K562 (cell line): ENCODE results near the gene COMMD8. TPM values are rescaled to one million over a fixed set of nuclear protein-coding genes. Genes with fewer than 3 reads are reported as not detected.

Source experiments
- ATAC-seq: fragments of 200-7000 bp; cut with Tn5 transposase; 3 replicates; pipeline ENCODE4 v1.9.1; 2020; ENCODE audit warnings: moderate library complexity
- BruUV-seq: library from RNA; stranded (reverse); fragments of 400-500 nt; replicated peaks from 2 replicates; lab custom pipeline; 2021; lab: Mats Ljungman, UMichigan
- CTCF ChIA-PET: fragments of 300-600 bp; formaldehyde crosslinking; extraction: SDS; loops from one replicate; lab custom pipeline; 2021; ENCODE audit warnings: low intra/inter-chr PET ratio; lab: Yijun Ruan, JAX
- POLR2A ChIA-PET: fragments of 300-600, 350-650 bp; sonication (Branson Sonifier 250); formaldehyde crosslinking; extraction: SDS; loops from one replicate; lab custom pipeline; 2021; ENCODE audit warnings: antibody characterized with exemption, inconsistent platforms; lab: Yijun Ruan, JAX
- DNase-seq, 4 experiments: peaks; one replicate each; pipeline versions ENCODE4 v3.0.0 to v3.0.0-alpha.2; 2011 to 2018; ENCODE audit warnings: low spot score in 3 of 4, mixed read lengths in 3 of 4; ENCODE audit errors: extremely low read depth in 1 of 4
- FAIRE-seq: peaks from 2 replicates; lab custom pipeline; 2011; peaks lifted over from hg19 to GRCh38; lab: Jason Lieb, UNC
- H2AFZ ChIP-seq: 2 replicates; pipeline ENCODE4 v1.6.0; 2011; ENCODE audit warnings: low read depth, low read length, control low read depth, inconsistent platforms
- H3K27ac ChIP-seq: fragments of 200-600 bp; 3 replicates; pipeline ENCODE4 v1.8.0; 2011; ENCODE audit warnings: low read depth, mild to moderate bottlenecking, control low read depth, inconsistent platforms, low read length, moderate library complexity, mixed read lengths; ENCODE audit errors: extremely low read depth
- H3K27me3 ChIP-seq, 2 experiments: fragments of 300-600 bp in 1 of 2; 2 replicates in 1 of 2; 3 replicates in 1 of 2; pipeline versions ENCODE4 v1.6.0 to v1.8.0; 2011; ENCODE audit warnings: inconsistent platforms in 2 of 2, low read length in 2 of 2, mild to moderate bottlenecking in 1 of 2, mixed read lengths in 1 of 2, moderate library complexity in 1 of 2; ENCODE audit not compliant: control insufficient read depth in 2 of 2, insufficient read depth in 2 of 2
- H3K36me3 ChIP-seq: fragments of 300-600 bp; 3 replicates; pipeline ENCODE4 v1.8.0; 2011; ENCODE audit warnings: mild to moderate bottlenecking, low read length, inconsistent platforms; ENCODE audit not compliant: control insufficient read depth, insufficient read depth
- H3K4me1 ChIP-seq, 2 experiments: fragments of 200-600 bp in 1 of 2; replicated peaks in 1 of 2; 2 replicates in 1 of 2; 3 replicates in 1 of 2; pipeline versions ENCODE4 v1.5.1 to v1.8.0; 2011; ENCODE audit warnings: inconsistent platforms in 2 of 2, low read length in 2 of 2, mild to moderate bottlenecking in 1 of 2, mixed read lengths in 1 of 2, moderate library complexity in 1 of 2; ENCODE audit not compliant: control insufficient read depth in 2 of 2, insufficient read depth in 2 of 2
- H3K4me2 ChIP-seq: 2 replicates; pipeline ENCODE4 v1.6.1; 2011; ENCODE audit warnings: low read length, control low read depth, inconsistent platforms, mixed read lengths; ENCODE audit not compliant: insufficient read depth
- H3K4me3 ChIP-seq: fragments of 200-600 bp; sonication (generic), shearing (Covaris generic); 2 replicates; pipeline ENCODE4 v1.5.1; 2016; ENCODE audit warnings: control low read depth, inconsistent platforms
- H3K79me2 ChIP-seq: fragments of 200-600 bp; 3 replicates; pipeline ENCODE4 v1.8.0; 2011; ENCODE audit warnings: low read length, inconsistent platforms; ENCODE audit not compliant: control insufficient read depth, insufficient read depth
- H3K9ac ChIP-seq, 2 experiments: 2 replicates each; pipeline versions ENCODE4 v1.6.0 to v1.6.1; 2011; ENCODE audit warnings: low read depth in 2 of 2, low read length in 2 of 2, control low read depth in 1 of 2, inconsistent platforms in 1 of 2, mild to moderate bottlenecking in 1 of 2, mixed read lengths in 1 of 2; ENCODE audit not compliant: insufficient read depth in 1 of 2
- H3K9me1 ChIP-seq: one replicate; pipeline ENCODE4 v1.6.0; 2011; ENCODE audit warnings: inconsistent platforms, mild to moderate bottlenecking, low read length, moderate library complexity; ENCODE audit not compliant: control insufficient read depth, insufficient read depth
- H3K9me3 ChIP-seq: replicated peaks from 2 replicates; pipeline ENCODE4 v1.5.1; 2011; ENCODE audit warnings: low read depth, low read length, inconsistent platforms; ENCODE audit not compliant: control insufficient read depth, insufficient read depth
- H4K20me1 ChIP-seq: replicated peaks from 2 replicates; pipeline ENCODE4 v1.6.1; 2011; ENCODE audit warnings: low read length, inconsistent platforms, mixed read lengths; ENCODE audit not compliant: control insufficient read depth, insufficient read depth
- ARID2 ChIP-seq: fragments of 450-650 bp; IDR thresholded peaks from 2 replicates; pipeline ENCODE4 v1.6.1; 2017; ENCODE audit warnings: antibody characterized with exemption, mild to moderate bottlenecking
- CBX1 ChIP-seq: sonication (generic); IDR thresholded peaks from 2 replicates; pipeline ENCODE4 v1.6.1; 2016; ENCODE audit warnings: antibody characterized with exemption, low read depth, mild to moderate bottlenecking
- CEBPZ ChIP-seq: fragments of 150-350 bp; IDR thresholded peaks from 2 replicates; pipeline ENCODE4 v1.6.1; 2014; ENCODE audit warnings: low read depth, mild to moderate bottlenecking, low read length, borderline replicate concordance
- HNRNPH1 ChIP-seq: fragments of 200-400 bp; formaldehyde crosslinking; optimal IDR thresholded peaks from 2 replicates; pipeline ENCODE3; 2017; ENCODE audit warnings: low read depth, mild to moderate bottlenecking, low read length, moderate library complexity
- LEF1 ChIP-seq: fragments of 450-650 bp; IDR thresholded peaks from 2 replicates; pipeline ENCODE4 v1.6.1; 2016; ENCODE audit warnings: mild to moderate bottlenecking
- PRPF4 ChIP-seq: fragments of 200-400 bp; formaldehyde crosslinking; IDR thresholded peaks from one replicate; pipeline ENCODE4 v1.6.1; 2017; ENCODE audit warnings: low read length, low read depth, mild to moderate bottlenecking; ENCODE audit not compliant: insufficient read depth, poor library complexity, severe bottlenecking
- RFX7 ChIP-seq: fragments of 250-450 bp; sonication (Bioruptor Pico); IDR thresholded peaks from 2 replicates; pipeline ENCODE4 v1.5.1; 2021; ENCODE audit warnings: mild to moderate bottlenecking
- in situ Hi-C: fragments of 300-500 bp; cut with MboI; formaldehyde crosslinking; loops from 4 replicates; pipeline ENCODE4 v1.15.0; 2018; ENCODE audit warnings: inconsistent platforms, mixed read lengths
- intact Hi-C: fragments of 100-400 bp; cut with micrococcal nuclease; formaldehyde crosslinking; loops from 2 replicates; pipeline ENCODE4 v1.14.2; 2022
- polyA plus RNA-seq, 8 experiments: library from polyadenylated mRNA; depleted of rRNA in 4 of 8; stranded (reverse) in 5 of 8; unstranded in 3 of 8; fragments of >200 nt; fragmentation: Nextera tagmentation in 2 of 8; fragmentation: Illumina TruSeq in 1 of 8; extraction: Ambion mirVana in 2 of 8; extraction: Trizol in 1 of 8; gene quantifications; 2 replicates each; pipeline versions ENCODE4 v1.2.1 to v1.2.3, GENCODE V29; 2011 to 2014; ENCODE audit warnings: inconsistent platforms in 1 of 8, missing spikeins in 1 of 8
- total RNA-seq, 7 experiments: library from RNA; depleted of rRNA in 6 of 7; stranded (reverse); fragments of >200 nt in 6 of 7; fragmentation: Illumina TruSeq in 2 of 7; extraction: Trizol in 2 of 7; gene quantifications; 2 replicates each; pipeline versions ENCODE4 v1.2.1 to v1.2.3, GENCODE V29; 2011 to 2021; ENCODE audit warnings: low replicate concordance in 1 of 7
- TF ChIP-seq, protein P1 (sequence below): fragments of 450-650 bp; formaldehyde crosslinking; IDR thresholded peaks from 2 replicates; pipeline ENCODE4 v1.4.0; 2020; ENCODE audit warnings: mild to moderate bottlenecking, moderate library complexity

The COMMD8 gene
- total and polyA plus RNA-seq, 9 of the 15 experiments (the other 6 are each of a cell fraction or from before 2014, with no cell fraction given), result 7.6 to 41.0 (median 13.1) TPM

DNA sequence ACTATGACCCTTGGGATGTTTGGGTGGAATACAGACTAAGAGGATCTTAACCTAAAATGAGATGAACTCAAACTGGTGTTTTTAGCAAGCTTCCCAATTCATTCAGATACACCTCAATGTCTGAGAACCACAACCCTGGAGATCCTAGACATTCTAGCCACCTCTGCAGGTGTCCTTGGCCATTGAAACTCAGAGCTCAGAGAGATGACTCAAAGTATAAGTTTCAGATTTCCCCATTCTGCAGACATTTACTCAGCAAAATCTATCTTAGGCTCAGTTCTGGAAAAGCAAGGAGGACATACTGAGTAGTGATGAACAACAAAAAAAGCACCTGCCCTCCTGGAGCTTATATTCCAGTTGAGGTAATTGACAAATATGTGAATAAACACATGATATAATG is 47.8 kb downstream of the COMMD8 start:
- intact Hi-C loops, result no loop called here
- Histone ChIP-seq H3K9me3 (no peaks in the 10 kb centered on the region), H4K20me1 (no peaks in the 10 kb centered on the region), H3K27ac (no peak overlapping the region), H3K9me1 (no peaks in the 10 kb centered on the region), H3K4me3 (no peak overlapping the region), H3K4me2 (no peak overlapping the region), H3K27me3 (no peaks in the 10 kb centered on the region), H3K36me3 (no peaks in the 10 kb centered on the region), H3K4me1 (no peaks in the 10 kb centered on the region), H3K9ac (no peak overlapping the region), H3K79me2 (no peaks in the 10 kb centered on the region), H2AFZ (no peak overlapping the region)
- in situ Hi-C loops, result no loop called here
- DNase-seq, result no peak
- no TSS peak for BruUV-seq
- POLR2A ChIA-PET, result interaction anchor here (0.6 kb wide), 1 partner anchor 791 kb away, joined by 3 read pairs; no protein-coding TSS in a partner anchor
- CTCF ChIA-PET, result no interaction called here
- no peak for ATAC-seq
- TF ChIP-seq CBX1 (no peak), ARID2 (no peak), HNRNPH1 (no peak), PRPF4 (no peak), LEF1 (no peak), RFX7 (CRISPR knock-in tag) (no peak), CEBPZ (no peak)
- TF ChIP-seq, protein P1, sequence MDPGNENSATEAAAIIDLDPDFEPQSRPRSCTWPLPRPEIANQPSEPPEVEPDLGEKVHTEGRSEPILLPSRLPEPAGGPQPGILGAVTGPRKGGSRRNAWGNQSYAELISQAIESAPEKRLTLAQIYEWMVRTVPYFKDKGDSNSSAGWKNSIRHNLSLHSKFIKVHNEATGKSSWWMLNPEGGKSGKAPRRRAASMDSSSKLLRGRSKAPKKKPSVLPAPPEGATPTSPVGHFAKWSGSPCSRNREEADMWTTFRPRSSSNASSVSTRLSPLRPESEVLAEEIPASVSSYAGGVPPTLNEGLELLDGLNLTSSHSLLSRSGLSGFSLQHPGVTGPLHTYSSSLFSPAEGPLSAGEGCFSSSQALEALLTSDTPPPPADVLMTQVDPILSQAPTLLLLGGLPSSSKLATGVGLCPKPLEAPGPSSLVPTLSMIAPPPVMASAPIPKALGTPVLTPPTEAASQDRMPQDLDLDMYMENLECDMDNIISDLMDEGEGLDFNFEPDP (CRISPR knock-in tag), result no peak
- no peak for FAIRE-seq
